GM21381 (cell line): ENCODE measurements around the gene NEK11.

Source experiments
- ATAC-seq: cut with Tn5 transposase; IDR thresholded peaks from one replicate; pipeline ENCODE4 v1.9.1; 2021; ENCODE audit warnings: mild to moderate bottlenecking, moderate library complexity; ENCODE audit not compliant: unreplicated experiment

The NEK11 gene

GRCh38 chr3:131223373-131224289, 197.0 kb downstream of the NEK11 start:
- ATAC-seq: no peak

- no peak for ATAC-seq
These were observed 198.3 kb downstream of the NEK11 start for GRCh38 chr3:131224886-131225550.

- ATAC-seq: no peak
These were observed 201.8 kb downstream of the NEK11 start for GRCh38 chr3:131228522-131228921.

- no peak for ATAC-seq
These were observed 205.2 kb downstream of the NEK11 start for GRCh38 chr3:131231710-131232389.

GRCh38 chr3:131232711-131233267, 206.1 kb downstream of the NEK11 start:
- no peak for ATAC-seq

- no peak for ATAC-seq
These were observed 207.4 kb downstream of the NEK11 start for GRCh38 chr3:131233900-131234668.

GRCh38 chr3:131236421-131236820, 209.7 kb downstream of the NEK11 start:
- no peak for ATAC-seq

- no peak for ATAC-seq
These were observed 211.8 kb downstream of the NEK11 start for GRCh38 chr3:131238496-131238895.

- no peak for ATAC-seq
These were observed 212.6 kb downstream of the NEK11 start for GRCh38 chr3:131239267-131239666.

GRCh38 chr3:131242201-131242600, 215.5 kb downstream of the NEK11 start:
- ATAC-seq: no peak

GRCh38 chr3:131250466-131250865, 223.8 kb downstream of the NEK11 start:
- ATAC-seq: no peak

- ATAC-seq: no peak
These were observed 233.8 kb downstream of the NEK11 start for GRCh38 chr3:131260525-131260924.

GRCh38 chr3:131261104-131261503, 234.4 kb downstream of the NEK11 start:
- ATAC-seq: no peak

GRCh38 chr3:131275556-131275955, 248.9 kb downstream of the NEK11 start:
- no peak for ATAC-seq

- no peak for ATAC-seq
These were observed 251.3 kb downstream of the NEK11 start for GRCh38 chr3:131277836-131278497.

- no peak for ATAC-seq
These were observed 252.9 kb downstream of the NEK11 start for GRCh38 chr3:131279577-131279976.

GRCh38 chr3:131282379-131282778, 255.7 kb downstream of the NEK11 start:
- ATAC-seq: no peak

GRCh38 chr3:131282967-131283366, 256.3 kb downstream of the NEK11 start:
- ATAC-seq: no peak

GRCh38 chr3:131283862-131284261, 257.2 kb downstream of the NEK11 start:
- ATAC-seq: no peak

- ATAC-seq: no peak
These were observed 257.6 kb downstream of the NEK11 start for GRCh38 chr3:131284302-131284701.
